ENCODE data around the gene FGF13.

DNA sequence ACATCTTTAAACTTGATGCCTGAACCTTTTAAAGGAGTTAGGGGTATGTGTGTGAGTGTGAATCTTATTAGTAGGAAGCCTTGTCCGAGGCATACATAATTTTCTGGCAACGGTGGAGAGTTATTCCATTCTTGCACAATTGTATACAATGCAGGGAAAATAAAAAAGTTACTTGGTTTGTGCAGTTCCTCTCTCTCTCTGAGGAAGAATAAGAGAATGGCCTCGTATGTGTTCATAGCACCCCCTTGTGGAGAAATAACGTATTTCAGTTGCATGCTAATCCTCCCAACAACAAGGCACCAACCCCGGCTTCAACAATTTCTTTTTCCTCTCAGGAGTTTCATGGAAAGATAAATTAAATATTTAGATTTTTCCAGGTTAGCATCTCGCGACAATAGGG lies 33.7 kb upstream of the FGF13 start:
- TF ChIP-seq, protein P1, sequence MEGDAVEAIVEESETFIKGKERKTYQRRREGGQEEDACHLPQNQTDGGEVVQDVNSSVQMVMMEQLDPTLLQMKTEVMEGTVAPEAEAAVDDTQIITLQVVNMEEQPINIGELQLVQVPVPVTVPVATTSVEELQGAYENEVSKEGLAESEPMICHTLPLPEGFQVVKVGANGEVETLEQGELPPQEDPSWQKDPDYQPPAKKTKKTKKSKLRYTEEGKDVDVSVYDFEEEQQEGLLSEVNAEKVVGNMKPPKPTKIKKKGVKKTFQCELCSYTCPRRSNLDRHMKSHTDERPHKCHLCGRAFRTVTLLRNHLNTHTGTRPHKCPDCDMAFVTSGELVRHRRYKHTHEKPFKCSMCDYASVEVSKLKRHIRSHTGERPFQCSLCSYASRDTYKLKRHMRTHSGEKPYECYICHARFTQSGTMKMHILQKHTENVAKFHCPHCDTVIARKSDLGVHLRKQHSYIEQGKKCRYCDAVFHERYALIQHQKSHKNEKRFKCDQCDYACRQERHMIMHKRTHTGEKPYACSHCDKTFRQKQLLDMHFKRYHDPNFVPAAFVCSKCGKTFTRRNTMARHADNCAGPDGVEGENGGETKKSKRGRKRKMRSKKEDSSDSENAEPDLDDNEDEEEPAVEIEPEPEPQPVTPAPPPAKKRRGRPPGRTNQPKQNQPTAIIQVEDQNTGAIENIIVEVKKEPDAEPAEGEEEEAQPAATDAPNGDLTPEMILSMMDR (IDR thresholded peaks at IDR 0.05; ENCODE audit: low read depth, low read length, poor library complexity, severe bottlenecking): peak; percentile 54
- no peak for TF ChIP-seq EZH2phosphoT487 (IDR thresholded peaks at IDR 0.05; ENCODE audit: borderline replicate concordance, low read length)

All from DOHH2 (cell line).